AG04449 (cell line): Measurements from ENCODE around the gene BCAS4.
A peak's percentile ranks its signal among the peaks of the same experiment; 100 is the strongest.
"Not testable (repeated sequence)": the region's sequence is repeated elsewhere in the genome, so short reads cannot be mapped to it uniquely, and the experiment has no call there.

Source experiments
- CTCF ChIA-PET: fragments of 350-600 bp; formaldehyde crosslinking; extraction: SDS; loops from one replicate; lab custom pipeline; 2021; ENCODE audit warnings: antibody characterized with exemption; lab: Yijun Ruan, JAX
- POLR2A ChIA-PET: fragments of 400-600, 350-600 bp; formaldehyde crosslinking; extraction: SDS; loops from one replicate; lab custom pipeline; 2020; ENCODE audit warnings: antibody characterized with exemption, inconsistent platforms; lab: Yijun Ruan, JAX
- DNase-seq: peaks from one replicate; pipeline ENCODE4 v3.0.0-alpha.2; 2010; ENCODE audit warnings: low read depth, low spot score
- H3K4me3 ChIP-seq: 2 replicates; pipeline ENCODE4 v1.5.1; 2011; ENCODE audit warnings: low read depth, mild to moderate bottlenecking, control low read depth, low read length
- CTCF ChIP-seq: IDR thresholded peaks from one replicate; pipeline ENCODE4 v1.5.1; 2011; ENCODE audit warnings: mild to moderate bottlenecking, moderate library complexity, low read length, control low read depth, inconsistent platforms; ENCODE audit not compliant: insufficient read depth; ENCODE audit errors: missing control alignments

The BCAS4 gene

GRCh38 chr20:50794181-50794845 is 548 bp upstream of the BCAS4 start:
- CTCF ChIA-PET = interaction anchor here (0.7 to 9.5 kb wide), 63 partner anchors 9 to 661 kb away, joined by 3 to 332 read pairs (median 5); partner anchors contain the start of genes ADNP, DPM1 and MOCS3
- TF ChIP-seq CTCF = no peak
- H3K4me3 ChIP-seq = peak overlapping the region; percentile 39
- no peak for DNase-seq
- POLR2A ChIA-PET = interaction anchor here (1.5 to 2.2 kb wide), 3 partner anchors 136 to 186 kb away, joined by 6 to 18 read pairs (median 6); partner anchors contain the start of genes ADNP, DPM1 and MOCS3

- no peak overlapping the region for H3K4me3 ChIP-seq
- POLR2A ChIA-PET = no interaction called here
- DNase-seq = no peak
- CTCF ChIA-PET = interaction anchor here (0.7 to 8.5 kb wide), 3 partner anchors 9 to 190 kb away, joined by 3 to 332 read pairs (median 4); partner anchors contain the start of gene ADNP
- TF ChIP-seq CTCF = no peak
These were observed 2.3 kb downstream of the BCAS4 start for GRCh38 chr20:50797142-50797541.

- H3K4me3 ChIP-seq = no peak overlapping the region
- ChIA-PET POLR2A (no interaction called here), CTCF (interaction anchor here (1.7 to 2.1 kb wide), 3 partner anchors 8 to 131 kb away, joined by 5 to 8 read pairs (median 6); no protein-coding TSS in a partner anchor)
- DNase-seq = no peak
- TF ChIP-seq CTCF = no peak
These were observed 3.8 kb downstream of the BCAS4 start for GRCh38 chr20:50798650-50799049.

- ChIA-PET POLR2A (no interaction called here), CTCF (interaction anchor here (1.7 to 2.1 kb wide), 3 partner anchors 9 to 130 kb away, joined by 5 to 8 read pairs (median 6); no protein-coding TSS in a partner anchor)
- H3K4me3 ChIP-seq = no peak overlapping the region
- no peak for DNase-seq
- no peak for TF ChIP-seq CTCF
These were observed 4.5 kb downstream of the BCAS4 start for GRCh38 chr20:50799176-50799889.

GRCh38 chr20:50799890-50800550 is 5.2 kb downstream of the BCAS4 start:
- no peak for DNase-seq
- no peak for TF ChIP-seq CTCF
- ChIA-PET POLR2A (no interaction called here), CTCF (interaction anchor here (2.0 to 2.2 kb wide), 3 partner anchors 9 to 130 kb away, joined by 6 to 8 read pairs (median 7); no protein-coding TSS in a partner anchor)
- H3K4me3 ChIP-seq = no peak overlapping the region

- H3K4me3 ChIP-seq, POLR2A ChIA-PET, DNase-seq: not testable (repeated sequence)
- CTCF ChIA-PET = interaction anchor here (0.7 to 2.2 kb wide), 6 partner anchors 8 to 180 kb away, joined by 3 to 8 read pairs (median 6); no protein-coding TSS in a partner anchor
These were observed 6.3 kb downstream of the BCAS4 start for GRCh38 chr20:50800986-50801746.
